ENCODE data around the gene AMN. TPM values are rescaled to one million over a fixed set of nuclear protein-coding genes. Genes with fewer than 3 reads are reported as not detected.

AMN gene
- total and polyA plus RNA-seq, 2 donors (not counting 1 experiment from before 2014, with no cell fraction given): 11.5 to 15.0 TPM

- peaks cover 0 to 29% (median 6%) of the 10 kb centered on the region in 4 experiments for H3K27me3 ChIP-seq (replicated peaks in 1 of 4; ENCODE audit: control extremely low read depth in 1 of 4, control insufficient read depth in 3 of 4, insufficient read depth in 4 of 4, low read length in 3 of 4)
- peaks cover 0 to 18% (median 0%) of the 10 kb centered on the region in 3 donors for H3K9me3 ChIP-seq (ENCODE audit: control extremely low read depth in 1 of 3, control insufficient read depth in 2 of 3, insufficient read depth in 1 of 3, low read length in 2 of 3)
- no peak for TF ChIP-seq CTCF (IDR thresholded peaks at IDR 0.05)
- TF ChIP-seq EZH2 (IDR thresholded peaks at IDR 0.05; ENCODE audit: borderline replicate concordance, insufficient read depth, low read depth, low read length, poor library complexity, severe bottlenecking): no peak
- peaks cover 33% of the 10 kb centered on the region for H3K4me1 Mint-ChIP-seq
- DNase-seq: no peak
- CTCF ChIA-PET: interaction anchor here (0.7 to 1.7 kb wide), 2 partner anchors 31 to 238 kb away, joined by 3 to 11 read pairs; no protein-coding TSS in a partner anchor
- H3K4me3 ChIP-seq (ENCODE audit: control extremely low read depth in 1 of 5, extremely low read depth in 1 of 5, insufficient read depth in 1 of 5, low read depth in 2 of 5, low read length in 4 of 5): no peak overlapping the region
- H3K4me2 ChIP-seq (replicated peaks; ENCODE audit: low read depth, low read length, poor library complexity, severe bottlenecking): no peak overlapping the region
- no peak overlapping the region for H2AFZ ChIP-seq (ENCODE audit: insufficient read depth, low read depth, low read length, poor library complexity, severe bottlenecking)
- H3K27ac Mint-ChIP-seq: peak overlapping the region; percentile 20
- H3K4me1 ChIP-seq (ENCODE audit: control insufficient read depth in 2 of 2, insufficient read depth in 2 of 2, low read length in 2 of 2): peaks cover 30 to 35% of the 10 kb centered on the region in 2 donors
- H3K9ac ChIP-seq (ENCODE audit: low read length): no peak overlapping the region
- WGBS (ENCODE audit: insufficient coverage): 91% methylated on average over 10 of the region's 12 CpGs
- H3K36me3 ChIP-seq (replicated peaks in 1 of 2; ENCODE audit: control extremely low read depth in 1 of 2, control insufficient read depth in 1 of 2, extremely low read depth in 1 of 2, insufficient read depth in 2 of 2, low read length in 1 of 2): no peaks in the 10 kb centered on the region
- peak overlapping the region; percentile 50 for H3K4me3 Mint-ChIP-seq
- H3K27ac ChIP-seq (ENCODE audit: low read length in 2 of 2): no peak overlapping the region
- no peaks in the 10 kb centered on the region for H3K79me2 ChIP-seq (ENCODE audit: control insufficient read depth, insufficient read depth, low read length)
- H4K20me1 ChIP-seq (ENCODE audit: control insufficient read depth, insufficient read depth, low read length, poor library complexity, severe bottlenecking): peaks cover 19% of the 10 kb centered on the region
- POLR2A ChIA-PET: interaction anchor here (1.0 kb wide), 1 partner anchor 10 kb away, joined by 3 read pairs; no protein-coding TSS in a partner anchor
- H3K9me3 Mint-ChIP-seq (ENCODE audit: insufficient read depth): no peaks in the 10 kb centered on the region
- intact Hi-C loops (cut with micrococcal nuclease): no loop called here
- no peak for ATAC-seq (ENCODE audit: low read depth)
- H3K27me3 Mint-ChIP-seq: no peaks in the 10 kb centered on the region
Observed at GRCh38 chr14:102931580-102932285, 9.3 kb downstream of the AMN start.
